SK-N-MC (cell line): ENCODE data around the gene PON2.

ENCODE experiments used
- DNase-seq: peaks from one replicate; pipeline ENCODE4 v3.0.0-alpha.2; 2011; ENCODE audit warnings: low read depth, low spot score
- H3K27ac ChIP-seq: fragments of 200-600 bp; sonication (generic); 2 replicates; pipeline ENCODE4 v1.5.1; 2016; ENCODE audit warnings: mixed run types
- H3K36me3 ChIP-seq: fragments of 200-600 bp; sonication (generic); 2 replicates; pipeline ENCODE4 v1.6.1; 2017; ENCODE audit warnings: antibody characterized with exemption, low read length, mixed read lengths; ENCODE audit not compliant: insufficient read depth
- H3K4me3 ChIP-seq: fragments of 200-600 bp; sonication (generic); 2 replicates; pipeline ENCODE4 v1.5.1; 2016
- H3K9ac ChIP-seq: fragments of 200-600 bp; sonication (generic); 2 replicates; pipeline ENCODE4 v1.8.0; 2017; ENCODE audit warnings: mixed run types, mixed read lengths; ENCODE audit not compliant: insufficient read length
- H3K9me3 ChIP-seq: fragments of 200-600 bp; sonication (generic); 2 replicates; pipeline ENCODE4 v1.6.1; 2017; ENCODE audit warnings: low read depth, mild to moderate bottlenecking, antibody characterized with exemption, low read length, moderate library complexity, mixed read lengths
- EZH2 ChIP-seq: fragments of 200-600 bp; sonication (generic); IDR thresholded peaks from one replicate; pipeline ENCODE4 v1.6.1; 2017; ENCODE audit warnings: antibody characterized with exemption
- FOXP2 ChIP-seq: optimal IDR thresholded peaks from 2 replicates; pipeline ENCODE3; 2011; ENCODE audit warnings: mild to moderate bottlenecking, moderate library complexity; ENCODE audit not compliant: insufficient read depth; ENCODE audit errors: extremely low read length, control extremely low read depth
- POLR2AphosphoS5 ChIP-seq: IDR thresholded peaks from 2 replicates; pipeline ENCODE4 v1.6.1; 2012; ENCODE audit warnings: mild to moderate bottlenecking, low read depth, low read length, borderline replicate concordance

Gene PON2

DNA sequence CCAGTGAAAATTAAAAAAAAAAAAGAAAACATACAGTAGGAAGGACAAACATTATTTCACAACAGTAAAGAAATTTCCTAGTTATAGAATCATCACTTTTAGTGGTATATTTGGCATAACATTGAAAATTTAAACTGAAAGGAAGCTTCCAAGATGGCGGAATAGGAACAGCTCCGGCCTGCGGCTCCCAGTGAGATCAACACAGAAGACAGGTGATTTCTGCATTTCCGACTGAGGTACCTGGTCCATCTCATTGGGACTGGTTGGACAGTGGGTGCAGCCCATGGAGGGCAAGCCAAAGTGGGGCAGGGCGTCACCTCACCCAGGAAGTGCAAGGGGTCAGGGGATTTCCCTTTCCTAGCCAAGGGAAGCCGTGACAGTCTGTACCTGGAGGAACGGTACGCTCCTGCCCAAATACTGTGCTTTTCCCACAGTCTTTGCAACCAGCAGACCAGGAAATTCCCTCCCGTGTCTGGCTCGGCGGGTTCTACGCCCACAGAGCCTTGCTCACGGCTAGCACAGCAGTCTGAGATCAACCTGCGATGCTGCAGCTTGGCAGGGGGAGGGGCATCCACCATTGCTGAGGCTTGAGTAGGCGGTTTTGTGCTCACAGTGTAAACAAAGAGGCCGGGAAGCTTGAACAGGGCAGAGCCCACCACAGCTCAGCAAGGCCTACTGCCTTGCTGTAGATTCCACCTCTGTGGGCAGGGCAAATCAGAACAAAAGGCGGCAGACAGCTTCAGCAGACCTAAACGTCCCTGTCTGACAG is 58.0 kb downstream of the PON2 start:
- H3K4me3 ChIP-seq: no peak overlapping the region
- H3K9ac ChIP-seq: no peak overlapping the region
- no peak for DNase-seq
- H3K27ac ChIP-seq: no peak overlapping the region
- TF ChIP-seq FOXP2 (no peak), POLR2AphosphoS5 (no peak)
- no peaks in the 10 kb centered on the region for H3K9me3 ChIP-seq
- no peaks in the 10 kb centered on the region for H3K36me3 ChIP-seq

GRCh38 chr7:95375591-95376257 is 59.1 kb downstream of the PON2 start:
- no peaks in the 10 kb centered on the region for H3K36me3 ChIP-seq
- no peak for DNase-seq
- TF ChIP-seq POLR2AphosphoS5 (no peak), FOXP2 (no peak), EZH2 (no peak)
- no peak overlapping the region for H3K4me3 ChIP-seq
- H3K27ac ChIP-seq: no peak overlapping the region
- H3K9ac ChIP-seq: no peak overlapping the region
- H3K9me3 ChIP-seq: no peaks in the 10 kb centered on the region

- no peak for DNase-seq
- H3K4me3 ChIP-seq: no peak overlapping the region
- no peaks in the 10 kb centered on the region for H3K36me3 ChIP-seq
- TF ChIP-seq EZH2 (no peak), POLR2AphosphoS5 (no peak), FOXP2 (no peak)
- H3K9ac ChIP-seq: no peak overlapping the region
- H3K9me3 ChIP-seq: no peaks in the 10 kb centered on the region
- H3K27ac ChIP-seq: no peak overlapping the region
Measured at GRCh38 chr7:95373323-95373722, 61.5 kb downstream of the PON2 start.

DNA sequence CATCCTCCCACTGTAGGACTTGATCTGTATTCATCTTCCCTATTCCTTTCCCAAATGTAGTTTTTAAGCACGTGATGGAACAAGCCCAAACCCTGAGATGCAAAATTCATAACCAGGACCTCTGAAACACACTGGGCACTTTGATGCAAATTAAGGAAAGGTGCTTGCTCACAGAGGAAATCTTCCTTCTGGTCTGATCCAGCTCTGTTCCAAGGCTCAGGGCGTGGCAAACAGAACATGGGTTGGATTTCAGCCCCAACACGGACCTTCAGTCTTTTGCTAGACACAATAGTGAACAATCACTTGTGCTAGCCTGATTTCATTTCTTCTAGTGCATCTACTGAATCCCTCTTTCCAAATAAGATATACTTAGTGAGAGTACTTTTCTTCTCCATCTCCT is 66.6 kb downstream of the PON2 start:
- H3K9ac ChIP-seq: no peak overlapping the region
- H3K4me3 ChIP-seq: no peak overlapping the region
- no peaks in the 10 kb centered on the region for H3K9me3 ChIP-seq
- no peak overlapping the region for H3K27ac ChIP-seq
- H3K36me3 ChIP-seq: no peaks in the 10 kb centered on the region
- TF ChIP-seq FOXP2 (no peak), EZH2 (no peak), POLR2AphosphoS5 (no peak)
- DNase-seq: no peak

- Histone ChIP-seq H3K9me3 (no peaks in the 10 kb centered on the region), H3K36me3 (no peaks in the 10 kb centered on the region), H3K9ac (no peak overlapping the region), H3K27ac (no peak overlapping the region), H3K4me3 (no peak overlapping the region)
- TF ChIP-seq POLR2AphosphoS5: no peak
- no peak for TF ChIP-seq FOXP2
- no peak for TF ChIP-seq EZH2
- no peak for DNase-seq
Measured at GRCh38 chr7:95367606-95368005, 67.2 kb downstream of the PON2 start.

DNA sequence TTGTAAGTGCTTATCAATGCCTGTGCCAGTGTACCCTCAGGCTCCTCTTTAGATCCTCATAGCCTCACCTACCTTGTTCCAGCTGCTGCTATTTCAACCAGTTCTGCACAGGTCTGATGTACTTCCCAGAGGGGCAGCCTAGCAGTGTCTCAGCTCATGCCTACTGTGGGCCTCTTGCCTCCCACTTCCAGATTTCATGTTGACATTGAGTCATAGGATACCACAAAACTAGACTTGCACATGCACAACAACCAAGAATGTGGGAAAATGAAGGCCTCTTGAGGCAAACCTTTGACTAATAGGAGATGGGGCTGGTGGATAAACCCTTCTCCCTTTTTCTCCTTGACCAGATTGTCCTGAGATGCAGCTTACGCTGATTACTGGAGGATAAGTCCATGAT is 69.7 kb downstream of the PON2 start:
- no peak overlapping the region for H3K4me3 ChIP-seq
- no peaks in the 10 kb centered on the region for H3K36me3 ChIP-seq
- no peak for DNase-seq
- no peaks in the 10 kb centered on the region for H3K9me3 ChIP-seq
- no peak overlapping the region for H3K9ac ChIP-seq
- H3K27ac ChIP-seq: no peak overlapping the region
- TF ChIP-seq POLR2AphosphoS5: no peak
- TF ChIP-seq EZH2: no peak
- no peak for TF ChIP-seq FOXP2

DNA sequence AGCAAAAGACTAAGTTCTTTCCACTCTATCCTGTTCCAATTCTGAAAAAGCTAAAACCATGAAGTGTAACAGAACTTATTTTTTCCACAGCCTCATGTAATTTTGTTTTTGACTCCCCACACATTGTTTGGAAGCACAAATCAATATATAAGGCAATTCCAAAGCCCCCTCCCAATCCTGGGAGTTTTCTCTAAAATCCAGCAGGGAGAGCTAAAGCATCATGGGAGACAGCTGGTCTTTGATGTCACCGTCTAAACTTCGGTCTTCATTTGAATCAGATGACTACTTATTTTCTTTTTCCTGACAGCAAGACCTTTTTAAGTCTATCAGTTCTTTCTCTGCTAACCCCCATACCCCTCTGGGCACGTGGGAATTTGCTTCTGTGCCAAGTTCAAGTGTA is 77.2 kb downstream of the PON2 start:
- Histone ChIP-seq H3K9me3 (no peaks in the 10 kb centered on the region), H3K4me3 (no peak overlapping the region), H3K27ac (no peak overlapping the region), H3K36me3 (no peaks in the 10 kb centered on the region), H3K9ac (no peak overlapping the region)
- no peak for TF ChIP-seq EZH2
- TF ChIP-seq POLR2AphosphoS5: no peak
- no peak for TF ChIP-seq FOXP2
- no peak for DNase-seq
